Choroid plexus epithelial cell (primary cell): ENCODE data around the gene SRGAP3.
"Not testable (repeated sequence)": the region's sequence is repeated elsewhere in the genome, so short reads cannot be mapped to it uniquely, and the experiment has no call there.

Experiments used
- DNase-seq: peaks from one replicate; pipeline ENCODE4 v3.0.0-alpha.2; 2010; ENCODE audit warnings: low read depth
- H3K4me3 ChIP-seq: 2 replicates; pipeline ENCODE4 v1.5.1; 2011; ENCODE audit warnings: low read depth, mild to moderate bottlenecking, control low read depth, low read length, moderate library complexity
- TF ChIP-seq, protein P1 (sequence below): conservative IDR thresholded peaks from 2 replicates; pipeline ENCODE4 v1.5.1; 2011; ENCODE audit warnings: low read depth, mild to moderate bottlenecking, control low read depth, inconsistent platforms, low read length, moderate library complexity

SRGAP3 gene

DNA sequence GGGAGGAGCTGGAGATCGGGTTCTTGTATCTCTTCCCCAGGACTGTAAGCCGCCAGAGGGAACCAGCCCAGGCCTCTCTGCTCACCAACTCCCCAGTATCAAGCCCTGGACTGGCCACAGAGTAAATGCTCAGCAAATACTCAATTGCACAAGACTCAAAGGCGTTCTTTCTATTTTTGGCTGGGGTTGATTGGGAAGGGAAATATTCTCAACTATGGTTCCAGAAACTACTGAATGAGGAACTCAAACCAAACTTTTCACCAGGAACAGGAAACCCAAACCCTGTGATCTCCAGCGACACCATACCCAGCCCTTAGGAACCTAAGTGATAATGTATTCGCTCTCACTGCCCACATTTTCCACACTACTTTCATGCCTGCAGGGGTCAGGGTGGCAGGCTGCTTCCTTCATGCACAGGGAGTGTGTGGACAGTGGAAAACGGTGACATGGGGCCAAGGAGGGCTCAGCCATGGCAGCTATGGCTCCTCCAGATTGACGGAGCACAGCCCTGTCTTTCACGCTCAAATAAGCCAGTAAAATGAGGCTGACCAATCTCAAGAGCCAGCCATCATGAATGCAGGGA is 161.5 kb downstream of the SRGAP3 start:
- TF ChIP-seq, protein P1, sequence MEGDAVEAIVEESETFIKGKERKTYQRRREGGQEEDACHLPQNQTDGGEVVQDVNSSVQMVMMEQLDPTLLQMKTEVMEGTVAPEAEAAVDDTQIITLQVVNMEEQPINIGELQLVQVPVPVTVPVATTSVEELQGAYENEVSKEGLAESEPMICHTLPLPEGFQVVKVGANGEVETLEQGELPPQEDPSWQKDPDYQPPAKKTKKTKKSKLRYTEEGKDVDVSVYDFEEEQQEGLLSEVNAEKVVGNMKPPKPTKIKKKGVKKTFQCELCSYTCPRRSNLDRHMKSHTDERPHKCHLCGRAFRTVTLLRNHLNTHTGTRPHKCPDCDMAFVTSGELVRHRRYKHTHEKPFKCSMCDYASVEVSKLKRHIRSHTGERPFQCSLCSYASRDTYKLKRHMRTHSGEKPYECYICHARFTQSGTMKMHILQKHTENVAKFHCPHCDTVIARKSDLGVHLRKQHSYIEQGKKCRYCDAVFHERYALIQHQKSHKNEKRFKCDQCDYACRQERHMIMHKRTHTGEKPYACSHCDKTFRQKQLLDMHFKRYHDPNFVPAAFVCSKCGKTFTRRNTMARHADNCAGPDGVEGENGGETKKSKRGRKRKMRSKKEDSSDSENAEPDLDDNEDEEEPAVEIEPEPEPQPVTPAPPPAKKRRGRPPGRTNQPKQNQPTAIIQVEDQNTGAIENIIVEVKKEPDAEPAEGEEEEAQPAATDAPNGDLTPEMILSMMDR: no peak
- no peak overlapping the region for H3K4me3 ChIP-seq
- no peak for DNase-seq

DNA sequence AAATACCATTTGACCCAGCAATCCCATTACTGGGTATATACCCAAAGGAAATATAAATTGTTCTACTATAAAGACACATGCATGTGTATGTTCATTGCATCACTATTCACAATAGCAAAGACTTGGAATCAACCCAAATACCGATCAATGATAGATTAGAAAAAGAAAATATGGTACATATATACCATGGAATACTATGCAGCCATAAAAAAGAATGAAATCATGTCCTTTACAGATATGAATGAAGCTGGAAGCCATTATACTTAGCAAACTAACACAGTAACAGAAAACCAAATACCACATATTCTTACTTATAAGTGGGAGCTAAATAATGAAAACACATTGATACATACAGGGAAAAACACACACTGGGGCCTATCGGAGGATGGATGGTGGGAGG is 164.0 kb downstream of the SRGAP3 start:
- H3K4me3 ChIP-seq, DNase-seq: not testable (repeated sequence)

DNA sequence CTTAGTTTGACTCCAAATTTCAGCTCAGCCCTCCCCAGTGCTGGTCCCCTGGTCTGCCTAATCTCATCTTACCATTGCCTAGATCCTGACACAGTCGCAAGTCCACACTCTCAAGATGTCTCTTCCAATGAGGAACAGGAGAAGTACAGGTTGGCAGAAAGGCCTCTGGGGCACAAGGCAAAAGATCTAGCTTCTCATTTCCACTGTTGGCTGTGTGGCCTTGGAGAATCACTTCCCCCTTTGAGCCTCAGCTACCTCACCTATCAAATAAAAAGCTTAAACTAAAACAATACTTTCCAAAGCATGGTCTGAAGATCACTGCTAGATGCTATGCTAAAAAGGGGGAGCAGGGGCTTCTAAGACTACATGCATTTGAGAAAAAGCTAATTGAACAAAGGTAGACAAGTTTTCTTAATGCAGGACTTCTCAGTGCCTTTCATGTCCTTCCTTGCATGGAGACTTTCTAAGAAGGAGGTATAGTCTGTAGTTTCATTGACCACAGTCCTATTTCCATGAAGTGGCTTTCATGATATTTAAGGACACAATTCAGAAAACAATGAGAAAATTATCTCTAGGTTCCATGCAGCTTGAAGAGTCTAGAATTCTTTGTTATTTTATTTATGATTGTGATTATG is 168.1 kb downstream of the SRGAP3 start:
- TF ChIP-seq, protein P1: no peak
- no peak for DNase-seq
- no peak overlapping the region for H3K4me3 ChIP-seq

DNA sequence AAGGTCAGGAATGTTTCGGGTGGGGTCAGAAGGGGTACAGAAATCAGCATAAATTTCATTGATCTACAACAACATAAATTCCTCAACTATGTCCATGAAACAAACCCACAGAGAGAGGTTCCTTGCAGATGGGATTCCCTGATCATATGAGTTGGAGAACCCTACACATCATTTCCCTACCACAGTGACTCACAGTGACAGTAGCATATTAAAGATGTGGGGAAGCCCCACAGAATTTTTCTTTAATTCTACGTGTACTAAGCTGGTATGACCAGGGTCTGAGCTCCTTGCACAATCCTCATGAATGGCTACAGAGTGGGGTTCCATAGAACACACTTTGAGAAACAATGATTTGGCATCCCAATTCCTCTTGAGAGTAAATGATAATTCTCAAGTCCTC is 169.3 kb downstream of the SRGAP3 start:
- no peak overlapping the region for H3K4me3 ChIP-seq
- DNase-seq: peak; percentile 3
- TF ChIP-seq, protein P1: no peak

DNA sequence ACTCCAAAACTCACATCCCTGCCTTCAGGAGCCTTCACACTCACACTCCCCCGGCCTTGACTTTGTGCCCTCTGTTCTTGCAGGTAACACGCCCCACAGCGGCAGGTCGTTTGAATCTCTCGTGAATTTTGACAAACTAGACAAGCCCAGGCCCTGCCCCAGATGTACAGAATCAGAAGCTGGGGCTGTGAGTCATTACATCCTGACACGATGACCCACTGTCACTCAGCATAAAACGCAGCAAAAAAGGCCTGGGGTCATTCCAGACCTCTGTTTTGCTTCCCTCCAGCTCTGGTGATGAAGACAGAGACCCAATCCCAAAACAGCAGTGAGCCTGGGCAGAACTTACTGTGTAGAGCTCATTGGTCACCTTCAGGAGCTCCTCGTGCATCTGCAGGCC is 169.8 kb downstream of the SRGAP3 start:
- TF ChIP-seq, protein P1: no peak
- peak; percentile 2 for DNase-seq
- H3K4me3 ChIP-seq: no peak overlapping the region

DNA sequence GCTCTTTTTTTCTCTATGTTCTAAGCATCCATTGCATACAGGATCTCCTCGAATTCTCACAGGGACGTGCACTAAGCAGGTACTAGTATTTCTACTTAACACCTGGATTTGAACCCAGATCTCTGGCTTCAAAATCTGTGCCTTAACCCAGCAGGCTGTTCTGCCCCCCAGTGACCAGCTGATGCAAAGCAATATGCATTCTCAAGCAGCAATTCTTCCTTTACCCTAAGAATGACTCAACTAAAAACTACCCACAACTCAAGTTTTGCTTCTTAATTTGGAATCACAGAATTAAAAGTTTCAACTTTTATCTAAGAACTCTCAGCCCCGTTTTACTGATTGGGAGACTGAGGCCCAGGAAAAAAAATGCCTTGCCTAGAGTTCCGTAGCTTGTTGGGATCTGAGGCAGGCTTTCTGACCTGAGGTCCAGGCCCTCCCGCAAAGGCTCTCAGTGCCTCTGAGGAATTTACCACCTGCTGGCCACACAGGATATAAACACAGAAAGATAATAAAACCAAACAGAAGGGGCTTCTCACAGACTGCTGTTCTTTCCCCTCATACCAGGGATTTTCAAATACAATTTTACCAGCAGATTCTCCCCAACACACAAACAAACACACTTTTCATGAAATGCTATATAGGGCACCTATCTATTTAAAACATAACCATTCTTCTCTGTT is 170.7 kb downstream of the SRGAP3 start:
- peak; percentile 22 for DNase-seq
- no peak overlapping the region for H3K4me3 ChIP-seq
- TF ChIP-seq, protein P1: peak; percentile 22

DNA sequence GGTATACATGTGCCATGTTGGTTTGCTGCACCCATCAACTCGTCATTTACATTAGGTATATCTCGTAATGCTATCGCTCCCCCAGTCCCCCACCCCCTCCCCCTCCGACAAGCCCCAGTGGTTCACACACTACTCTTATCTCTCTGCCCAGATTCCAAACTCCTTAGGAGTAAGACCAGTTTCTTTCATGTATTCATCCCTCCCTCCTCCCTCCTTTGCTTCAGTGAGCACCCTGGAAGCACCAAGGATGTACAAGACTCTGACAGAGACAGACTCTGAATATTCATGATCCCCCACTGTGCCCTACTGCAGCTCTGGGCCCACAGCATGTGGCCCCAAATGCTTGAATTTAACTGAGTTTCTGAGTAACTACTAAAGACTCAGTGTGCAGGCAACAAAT is 172.4 kb downstream of the SRGAP3 start:
- TF ChIP-seq, protein P1: no peak
- no peak overlapping the region for H3K4me3 ChIP-seq
- DNase-seq: no peak
